Mucosa of gallbladder (tissue), 1 donor: ENCODE measurements around the gene MAP3K5. TPM values are rescaled to one million over a fixed set of nuclear protein-coding genes. Genes with fewer than 3 reads are reported as not detected.
"Not testable (repeated sequence)": the region's sequence is repeated elsewhere in the genome, so short reads cannot be mapped to it uniquely, and the experiment has no call there.

Source experiments
- DNase-seq: peaks from one replicate; pipeline ENCODE4 v3.0.0-alpha.2; 2020; ENCODE audit warnings: low spot score
- total RNA-seq: library from RNA; stranded (reverse); gene quantifications from one replicate; pipeline ENCODE4 v1.2.1, GENCODE V29; 2021
- donor health status: DM: no; HTN: no; CAD: no.

The MAP3K5 gene
- total RNA-seq, 1 donor from 2014 or later: 15.9 TPM

- DNase-seq: peak; percentile 80
These were observed 182.2 kb downstream of the MAP3K5 start for GRCh38 chr6:136609873-136610706.

GRCh38 chr6:136608991-136609390, 183.3 kb downstream of the MAP3K5 start:
- no peak for DNase-seq

- peak; percentile 80 for DNase-seq
These were observed 184.1 kb downstream of the MAP3K5 start for GRCh38 chr6:136607932-136608772.

- DNase-seq: peak; percentile 60
These were observed 184.9 kb downstream of the MAP3K5 start for GRCh38 chr6:136607204-136607931.

- DNase-seq: no peak
These were observed 187.3 kb downstream of the MAP3K5 start for GRCh38 chr6:136604928-136605510.

GRCh38 chr6:136604328-136604825, 187.9 kb downstream of the MAP3K5 start:
- no peak for DNase-seq

- DNase-seq: peak; percentile 34
These were observed 191.5 kb downstream of the MAP3K5 start for GRCh38 chr6:136600818-136601217.

GRCh38 chr6:136599329-136600011, 192.8 kb downstream of the MAP3K5 start:
- DNase-seq: no peak

- no peak for DNase-seq
These were observed 194.2 kb downstream of the MAP3K5 start for GRCh38 chr6:136598048-136598447.

- no peak for DNase-seq
These were observed 197.6 kb downstream of the MAP3K5 start for GRCh38 chr6:136594671-136595070.

- peak; percentile 44 for DNase-seq
These were observed 198.4 kb downstream of the MAP3K5 start for GRCh38 chr6:136593748-136594490.

GRCh38 chr6:136592930-136593673, 199.2 kb downstream of the MAP3K5 start:
- no peak for DNase-seq

GRCh38 chr6:136591617-136592016, 200.7 kb downstream of the MAP3K5 start:
- DNase-seq: no peak

- not testable (repeated sequence) for DNase-seq
These were observed 201.4 kb downstream of the MAP3K5 start for GRCh38 chr6:136590846-136591245.

- no peak for DNase-seq
These were observed 204.8 kb downstream of the MAP3K5 start for GRCh38 chr6:136587527-136587926.

GRCh38 chr6:136586295-136586694, 206.0 kb downstream of the MAP3K5 start:
- no peak for DNase-seq

GRCh38 chr6:136585523-136585922, 206.8 kb downstream of the MAP3K5 start:
- not testable (repeated sequence) for DNase-seq

GRCh38 chr6:136584290-136584689, 208.0 kb downstream of the MAP3K5 start:
- DNase-seq: not testable (repeated sequence)

- DNase-seq: no peak
These were observed 209.4 kb downstream of the MAP3K5 start for GRCh38 chr6:136582711-136583471.
